GM21529 (cell line): Measurements from ENCODE around the gene CDC42.
A peak's percentile ranks its signal among the peaks of the same experiment; 100 is the strongest.
"Not testable (repeated sequence)": the region's sequence is repeated elsewhere in the genome, so short reads cannot be mapped to it uniquely, and the experiment has no call there.

Experiments
- ATAC-seq: cut with Tn5 transposase; IDR thresholded peaks from one replicate; pipeline ENCODE4 v1.9.1; 2021; ENCODE audit not compliant: unreplicated experiment

Gene CDC42

GRCh38 chr1:22052115-22053016 lies at the start of gene CDC42:
Gene CDC42 (plus strand): TSS chr1:22052709. CDS start chr1:22078479, 25,770 bp downstream.
- peak; percentile 78 for ATAC-seq

- ATAC-seq = not testable (repeated sequence)
Observed at GRCh38 chr1:22002875-22003274, 49.6 kb upstream of the CDC42 start.

- not testable (repeated sequence) for ATAC-seq
Observed at GRCh38 chr1:22003959-22004358, 48.5 kb upstream of the CDC42 start.

GRCh38 chr1:22005261-22006149 lies 47.0 kb upstream of the CDC42 start:
- not testable (repeated sequence) for ATAC-seq

GRCh38 chr1:22006736-22007135 lies 45.8 kb upstream of the CDC42 start:
- not testable (repeated sequence) for ATAC-seq

- not testable (repeated sequence) for ATAC-seq
Observed at GRCh38 chr1:22007262-22007661, 45.2 kb upstream of the CDC42 start.

GRCh38 chr1:22009566-22009965 lies 42.9 kb upstream of the CDC42 start:
- not testable (repeated sequence) for ATAC-seq

GRCh38 chr1:22012752-22013151 lies 39.8 kb upstream of the CDC42 start:
- ATAC-seq = not testable (repeated sequence)

GRCh38 chr1:22014575-22015206 lies 37.8 kb upstream of the CDC42 start:
- not testable (repeated sequence) for ATAC-seq

- no peak for ATAC-seq
Observed at GRCh38 chr1:22018583-22019559, 33.6 kb upstream of the CDC42 start.

- no peak for ATAC-seq
Observed at GRCh38 chr1:22021061-22021460, 31.4 kb upstream of the CDC42 start.

- peak; percentile 34 for ATAC-seq
Observed at GRCh38 chr1:22024485-22025367, 27.8 kb upstream of the CDC42 start.

GRCh38 chr1:22025368-22026155 lies 26.9 kb upstream of the CDC42 start:
- peak; percentile 73 for ATAC-seq

- no peak for ATAC-seq
Observed at GRCh38 chr1:22026924-22027289, 25.6 kb upstream of the CDC42 start.

GRCh38 chr1:22030057-22030456 lies 22.5 kb upstream of the CDC42 start:
- ATAC-seq = no peak

GRCh38 chr1:22030473-22030872 lies 22.0 kb upstream of the CDC42 start:
- no peak for ATAC-seq

- no peak for ATAC-seq
Observed at GRCh38 chr1:22031214-22031962, 21.1 kb upstream of the CDC42 start.
